ENCODE results near the gene GUCY1B1.

GUCY1B1 gene

DNA sequence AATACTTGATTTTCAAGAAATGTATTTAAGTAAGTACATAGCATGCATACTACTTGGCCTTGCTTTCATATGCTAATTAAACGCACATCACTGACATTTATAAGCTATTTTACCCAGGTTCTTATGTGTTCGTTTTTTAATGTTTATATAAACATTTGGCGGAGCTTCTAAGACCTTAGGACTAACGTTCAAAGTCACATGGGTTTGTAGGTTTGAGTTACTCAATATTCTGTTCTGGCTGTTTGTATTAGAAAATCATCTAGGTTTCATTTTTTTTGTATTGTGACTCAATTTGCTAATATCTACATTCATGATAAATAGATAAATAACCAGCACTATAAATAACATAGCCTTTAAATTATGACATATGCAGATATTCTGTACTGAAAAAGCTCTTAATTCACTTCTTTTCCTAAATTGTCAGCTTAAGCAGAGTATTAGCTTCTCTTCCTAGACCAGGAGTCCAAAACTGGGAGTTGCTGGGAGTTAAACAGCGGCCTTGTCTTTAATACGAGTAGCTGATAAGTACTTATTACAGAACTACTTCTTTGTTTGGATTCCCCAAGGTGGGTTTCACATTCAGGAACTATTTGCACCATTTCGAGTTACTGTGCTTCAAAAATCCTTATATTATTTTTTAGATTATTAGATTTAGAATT lies 42.0 kb downstream of the GUCY1B1 start:
- DNase-seq, result no peak

DNA sequence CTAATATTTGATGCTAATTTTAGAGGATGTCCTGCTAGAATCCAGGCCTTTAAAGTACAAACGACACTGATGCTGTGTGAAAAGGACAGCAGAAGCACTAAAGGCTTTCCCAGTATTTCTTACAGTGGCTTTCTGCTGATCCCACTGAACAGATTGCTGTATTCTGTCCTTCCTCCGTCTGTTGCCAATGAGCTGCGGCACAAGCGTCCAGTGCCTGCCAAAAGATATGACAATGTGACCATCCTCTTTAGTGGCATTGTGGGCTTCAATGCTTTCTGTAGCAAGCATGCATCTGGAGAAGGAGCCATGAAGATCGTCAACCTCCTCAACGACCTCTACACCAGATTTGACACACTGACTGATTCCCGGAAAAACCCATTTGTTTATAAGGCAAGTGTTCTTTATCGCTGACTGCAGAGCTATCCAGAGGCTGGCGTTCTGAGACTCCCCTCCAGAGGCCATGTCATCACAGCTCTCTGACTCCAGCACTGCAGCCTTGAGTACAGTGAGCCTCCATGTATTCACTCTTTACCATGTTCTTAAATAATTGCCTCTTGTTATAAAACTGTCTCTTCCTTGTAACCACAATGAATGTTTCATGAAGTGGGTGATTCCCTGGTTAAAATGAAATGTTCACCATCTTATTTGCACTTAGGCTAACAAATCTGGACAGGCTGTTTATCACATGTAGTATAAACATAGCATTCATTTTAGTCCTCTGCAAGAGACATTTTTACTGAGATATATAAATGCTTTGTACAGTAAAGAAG lies 43.6 kb downstream of the GUCY1B1 start:
- DNase-seq, result no peak

DNA sequence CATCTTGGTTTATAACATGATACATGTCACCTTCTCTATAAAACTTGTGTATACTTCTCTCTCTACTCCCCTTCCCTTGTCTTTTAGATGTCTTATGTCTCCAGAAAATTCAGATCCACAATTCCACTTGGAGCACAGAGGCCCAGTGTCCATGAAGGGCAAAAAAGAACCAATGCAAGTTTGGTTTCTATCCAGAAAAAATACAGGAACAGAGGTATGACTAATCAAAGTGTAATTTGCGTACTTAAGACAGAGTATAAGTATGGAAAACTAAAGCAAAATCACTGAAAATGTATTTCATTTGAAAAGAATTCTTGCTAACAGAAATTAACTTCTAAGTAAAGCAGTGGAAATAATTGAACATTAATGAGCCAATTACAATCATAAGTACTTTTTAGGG lies 46.2 kb downstream of the GUCY1B1 start:
- no peak for DNase-seq

DNA sequence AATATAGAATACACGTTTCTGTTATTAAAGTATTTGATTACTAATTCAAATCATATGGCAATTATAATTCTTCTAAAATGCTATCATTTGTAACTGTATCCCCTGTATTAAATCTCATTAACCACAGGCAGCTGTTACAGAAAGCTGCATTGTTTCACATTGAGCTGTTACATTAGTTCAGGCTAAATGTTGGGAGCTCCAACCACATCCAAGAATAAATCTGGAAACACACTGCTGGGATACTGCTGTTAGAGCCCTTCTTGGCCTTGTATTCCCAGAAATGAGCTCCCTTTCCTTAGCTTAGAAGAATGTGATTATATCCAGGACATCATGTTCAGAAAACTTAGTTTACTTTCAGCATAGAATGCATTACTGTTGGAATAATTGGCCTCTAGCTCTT lies 48.2 kb downstream of the GUCY1B1 start:
- DNase-seq, result no peak

DNA sequence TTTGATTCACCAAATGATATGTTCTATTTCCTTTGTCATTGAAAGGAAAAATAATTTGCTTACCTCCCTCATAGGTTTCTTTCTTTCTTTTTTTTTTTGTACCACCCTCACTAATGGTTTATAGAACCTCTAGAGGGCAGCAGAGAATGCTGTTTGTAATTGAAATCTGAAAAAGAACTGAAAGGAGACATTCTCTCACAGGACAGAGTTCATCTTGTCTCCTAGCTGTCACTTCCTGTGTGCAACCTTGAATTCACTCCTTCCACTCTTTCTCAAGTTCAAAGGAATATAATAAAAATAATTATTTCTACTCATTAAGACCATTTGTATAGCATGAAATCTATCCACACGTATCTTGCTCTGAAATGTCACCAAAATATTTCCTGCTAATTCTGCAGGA lies 51.0 kb downstream of the GUCY1B1 start:
- no peak for DNase-seq

DNA sequence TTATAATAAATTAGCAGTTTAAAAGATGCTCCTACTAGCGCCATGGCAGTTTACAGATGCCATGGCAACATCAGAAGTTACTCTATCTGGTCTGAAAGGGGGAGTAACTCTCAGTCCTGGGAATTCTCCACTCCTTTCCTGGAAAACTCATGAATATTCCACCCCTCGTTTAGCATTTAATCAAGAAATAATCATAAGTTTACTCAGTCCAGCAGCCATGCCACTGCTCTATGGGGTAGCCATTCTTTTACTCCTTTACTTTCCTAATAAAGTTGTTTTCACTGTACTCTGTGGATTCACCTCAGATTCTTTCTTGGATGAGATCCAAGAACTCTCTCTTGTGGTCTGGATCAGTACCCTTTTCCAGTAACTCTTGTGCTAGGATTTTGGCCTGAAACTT lies 52.3 kb downstream of the GUCY1B1 start:
- DNase-seq, result no peak

DNA sequence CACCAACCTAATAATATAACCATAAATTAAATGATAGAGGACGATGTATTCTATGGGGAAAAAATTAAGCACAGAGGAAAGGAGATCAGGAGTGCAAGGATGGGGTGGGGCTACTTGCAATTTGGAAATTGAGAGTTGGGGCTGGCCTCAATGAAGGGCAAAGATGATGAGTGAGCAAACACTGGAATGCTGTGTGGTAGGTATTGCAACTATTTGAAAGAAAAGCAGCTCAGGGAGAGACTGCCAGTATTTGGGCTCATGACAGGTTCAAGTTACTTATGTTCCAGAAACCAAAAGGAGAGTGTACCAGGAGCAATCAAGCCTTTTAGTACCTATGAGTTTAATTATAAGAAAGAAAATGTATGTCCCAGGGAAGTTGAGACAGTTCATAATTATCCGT lies 59.8 kb downstream of the GUCY1B1 start:
- no peak for DNase-seq

DNA sequence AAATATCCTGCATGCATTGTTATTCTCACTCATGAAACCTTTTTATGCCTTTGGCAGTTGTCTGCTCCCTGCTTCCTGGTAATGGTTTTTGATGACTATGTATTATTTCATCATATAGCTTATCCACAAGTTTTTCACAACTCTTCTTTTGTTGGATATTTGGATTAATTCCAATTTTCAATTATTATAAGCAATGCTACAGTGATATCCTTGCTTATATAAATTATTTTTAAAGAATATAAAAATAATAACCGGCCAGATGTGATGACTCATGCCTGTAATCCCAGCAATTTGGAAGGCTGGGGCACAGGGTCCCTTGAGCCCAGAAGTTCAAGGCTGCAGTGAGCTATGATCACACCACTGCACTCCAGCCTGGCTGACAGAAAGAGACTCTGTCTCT lies 60.2 kb downstream of the GUCY1B1 start:
- DNase-seq, result no peak

DNA sequence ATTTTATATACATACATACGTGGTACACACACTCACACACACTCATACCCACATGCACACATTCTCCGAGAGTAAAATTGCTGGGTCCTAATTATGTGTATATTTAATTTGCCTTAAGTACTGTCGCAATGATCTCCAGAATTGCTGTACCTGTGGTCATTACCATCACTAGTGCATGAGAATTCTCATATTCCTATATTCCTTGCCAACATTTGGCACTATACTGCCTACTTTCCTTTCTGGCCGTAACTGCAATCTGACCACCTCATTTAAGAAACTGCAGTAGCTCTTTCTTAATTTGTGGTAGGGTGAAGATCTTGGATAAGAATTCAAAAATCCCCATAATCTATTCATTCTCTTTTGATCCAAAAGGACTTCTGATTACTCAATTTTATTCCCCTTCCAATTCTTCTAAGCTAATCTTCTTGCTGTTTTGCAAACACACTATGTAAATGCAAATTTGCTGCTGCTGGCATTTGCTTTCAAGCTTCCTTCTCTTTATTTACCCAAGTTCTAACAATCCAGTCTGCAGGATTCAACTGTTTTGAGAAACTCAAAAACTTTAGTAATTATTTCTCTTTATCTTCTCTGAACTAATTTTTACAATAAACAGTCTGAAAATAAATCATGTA lies 62.2 kb downstream of the GUCY1B1 start:
- DNase-seq, result no peak

DNA sequence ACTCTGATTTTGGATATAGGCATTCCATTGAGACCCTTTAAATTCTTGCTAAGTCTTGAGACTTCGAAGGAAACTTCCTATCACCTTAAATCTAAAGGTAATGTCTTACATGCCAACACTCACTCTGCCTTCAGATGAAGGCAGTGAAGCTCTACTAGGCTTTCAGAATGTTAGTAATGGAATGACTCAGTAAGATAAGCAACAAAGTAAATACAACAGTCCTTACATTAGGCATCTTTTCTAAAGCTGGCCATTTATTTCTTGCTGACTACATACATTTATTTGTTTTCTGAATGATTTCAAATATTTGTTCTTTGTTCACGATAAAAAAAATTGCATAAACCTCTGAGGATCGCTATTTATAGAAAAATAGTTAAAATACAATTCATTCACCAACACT lies 63.8 kb downstream of the GUCY1B1 start:
- DNase-seq, result no peak

DNA sequence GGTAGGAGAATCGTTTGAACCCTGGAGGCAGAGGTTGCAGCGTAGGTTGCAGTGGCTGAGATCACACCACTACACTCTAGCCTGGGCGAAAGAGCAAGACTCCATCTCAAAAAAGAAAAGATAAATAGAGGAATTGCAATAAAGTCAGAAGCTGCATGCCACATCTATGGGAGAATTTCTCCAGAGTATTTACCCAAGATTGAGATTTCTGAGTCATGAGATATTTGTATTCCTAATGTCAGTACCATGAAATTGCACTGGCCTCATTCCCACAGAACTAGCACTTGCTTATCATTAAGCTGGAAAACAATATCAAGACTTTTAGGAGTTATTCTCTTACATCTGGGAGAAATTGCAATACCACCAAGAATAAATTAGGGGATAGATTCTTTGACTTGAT lies 69.8 kb downstream of the GUCY1B1 start:
- no peak for DNase-seq

DNA sequence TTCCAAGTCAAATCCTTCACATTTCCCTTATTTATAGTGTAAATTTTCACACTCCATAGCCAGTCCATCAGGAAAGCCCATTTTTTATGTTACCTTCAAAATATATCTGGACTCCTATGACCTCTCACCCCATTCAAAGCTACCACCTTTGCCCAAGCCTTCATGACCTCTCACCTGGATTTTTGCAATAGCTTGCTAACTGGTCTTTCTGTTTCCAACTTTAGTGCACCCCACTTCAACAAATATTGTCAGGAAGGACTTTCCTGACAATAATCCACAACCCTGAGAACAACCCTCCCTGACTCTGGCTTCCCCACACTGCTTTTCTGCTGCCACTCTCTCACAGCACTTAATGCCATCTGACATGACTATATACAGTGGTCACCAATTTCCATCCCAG lies 73.8 kb downstream of the GUCY1B1 start:
- DNase-seq, result no peak

DNA sequence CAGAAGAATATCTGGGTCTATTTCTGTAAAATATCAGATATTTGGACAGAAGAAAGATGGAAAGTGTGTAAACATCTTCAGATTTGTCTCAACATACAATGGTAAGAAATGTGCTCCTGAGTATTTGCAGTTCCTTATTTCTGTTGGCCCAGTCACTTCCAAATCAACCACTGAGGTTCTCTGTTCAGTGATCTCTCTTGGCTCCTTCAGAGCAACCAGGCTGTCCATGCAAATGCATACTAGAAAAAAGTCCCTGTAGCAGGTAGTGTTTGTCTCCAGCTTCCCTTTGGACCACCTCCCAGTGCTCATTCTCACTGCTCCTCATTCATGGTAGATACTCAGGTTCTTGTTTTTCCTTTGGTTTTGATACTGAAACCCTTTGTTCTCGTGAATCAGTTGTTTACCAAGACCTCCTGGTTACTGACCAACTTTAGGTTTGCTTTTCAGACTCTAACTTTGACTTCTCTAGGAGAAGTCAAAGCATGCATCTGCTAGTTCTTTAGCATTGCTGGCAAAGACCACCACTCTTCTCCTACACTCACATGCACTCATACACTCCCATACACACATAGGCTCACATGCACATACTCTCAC lies 78.5 kb downstream of the GUCY1B1 start:
- DNase-seq, result no peak

DNA sequence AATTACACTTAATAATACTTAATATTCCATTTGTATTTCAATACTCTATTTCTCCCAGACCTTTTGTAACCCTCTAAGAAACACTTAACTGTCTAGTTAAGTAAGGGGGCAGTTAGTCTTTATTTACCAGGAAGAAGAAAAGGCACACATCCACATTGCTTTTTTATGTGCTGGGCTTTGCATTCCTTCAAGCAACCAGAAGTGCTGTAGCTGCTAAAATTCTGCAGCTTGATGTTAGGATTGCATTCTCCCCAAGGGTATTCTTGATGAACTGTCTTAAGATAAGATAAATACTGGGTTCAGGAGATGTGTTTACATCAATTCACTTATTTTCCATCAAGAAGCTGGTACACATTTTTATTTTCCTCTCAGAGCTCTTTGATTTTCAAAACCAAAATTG lies 83.3 kb downstream of the GUCY1B1 start:
- no peak for DNase-seq

DNA sequence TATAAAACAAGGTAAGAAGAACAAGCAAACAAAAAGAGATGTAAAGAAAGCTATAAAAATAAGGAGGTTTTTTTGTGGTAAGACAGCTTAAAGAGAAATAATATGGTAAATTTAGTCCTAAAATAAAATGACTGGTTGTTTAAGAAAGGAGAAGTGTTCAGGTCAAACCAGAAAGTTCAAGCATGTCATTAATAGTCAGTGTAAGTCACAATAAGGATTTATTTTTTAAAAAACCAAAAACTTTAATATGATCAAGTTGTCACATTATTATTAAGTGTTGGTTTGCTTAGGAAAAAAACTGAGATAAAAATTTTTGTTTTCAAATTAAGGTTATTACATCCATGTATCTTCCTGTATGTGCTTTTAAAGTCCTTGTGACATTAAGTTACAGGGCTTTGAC lies 88.1 kb downstream of the GUCY1B1 start:
- DNase-seq, result no peak

DNA sequence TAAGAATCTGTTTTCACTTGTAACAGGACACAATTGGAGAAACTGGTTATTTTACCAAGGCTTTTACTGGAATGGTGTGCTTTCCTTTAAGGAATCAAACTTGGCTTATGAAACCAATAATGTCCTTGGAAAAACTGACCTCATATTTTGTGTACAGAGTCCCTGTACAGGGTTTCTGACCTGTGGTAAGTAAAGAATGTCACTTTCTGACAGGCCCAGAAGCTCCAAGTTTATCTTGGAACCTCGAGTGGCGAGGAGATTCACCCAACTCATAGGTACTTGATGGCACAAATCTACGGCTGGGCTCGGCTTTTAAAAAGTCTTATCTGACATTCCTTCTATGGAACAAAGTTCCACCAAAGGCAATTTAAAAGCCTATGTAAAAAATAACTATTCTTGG lies 90.2 kb downstream of the GUCY1B1 start:
- no peak for DNase-seq

DNA sequence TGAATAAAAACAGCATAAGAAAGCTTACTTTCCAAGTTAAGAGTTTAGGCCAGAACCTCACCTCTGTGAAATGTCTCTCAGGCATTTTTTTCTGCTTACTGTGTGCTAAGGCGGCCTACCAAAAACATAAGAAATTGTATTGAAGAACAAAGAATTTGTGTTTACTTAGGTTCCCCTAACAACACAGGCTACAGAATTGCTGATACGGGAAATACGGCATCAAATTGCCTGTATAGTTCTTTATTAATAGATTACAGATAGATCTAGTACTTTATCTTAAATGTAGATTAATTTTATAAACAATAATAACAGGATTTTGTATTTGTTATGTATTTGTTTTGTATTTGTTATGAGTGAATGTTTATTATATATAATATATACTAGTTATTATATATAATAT lies 94.4 kb downstream of the GUCY1B1 start:
- DNase-seq, result no peak

DNA sequence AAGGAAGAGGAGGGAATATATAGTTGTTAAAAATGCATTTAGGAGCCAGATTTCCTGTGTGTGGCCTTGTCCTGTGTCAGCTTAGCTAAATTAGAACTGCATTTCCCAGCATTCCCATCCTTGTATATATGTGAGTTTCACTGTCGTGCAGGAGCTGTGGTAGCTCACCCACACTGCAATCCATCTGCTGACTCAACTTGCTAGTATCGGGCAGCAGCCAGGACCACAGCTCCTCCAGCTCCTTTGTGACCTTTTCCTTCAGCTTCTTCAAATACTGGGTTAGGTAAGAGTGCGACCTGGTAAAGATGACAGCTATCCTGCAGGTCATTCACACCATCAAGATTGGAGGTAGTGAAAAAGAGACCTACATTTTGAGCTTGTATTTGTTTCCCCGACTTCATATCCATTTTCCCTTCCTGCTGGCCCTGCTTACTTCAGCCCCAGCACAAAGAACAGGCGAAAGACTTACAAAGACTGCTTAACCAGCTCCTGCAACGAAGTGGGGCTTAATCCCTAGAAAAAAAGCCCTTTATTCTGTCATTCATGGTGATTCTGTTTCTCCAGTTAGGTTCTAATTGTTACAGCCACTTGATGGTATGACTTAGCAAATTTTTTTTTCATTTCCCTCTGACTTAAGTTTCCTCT lies 95.9 kb downstream of the GUCY1B1 start:
- no peak for DNase-seq

DNA sequence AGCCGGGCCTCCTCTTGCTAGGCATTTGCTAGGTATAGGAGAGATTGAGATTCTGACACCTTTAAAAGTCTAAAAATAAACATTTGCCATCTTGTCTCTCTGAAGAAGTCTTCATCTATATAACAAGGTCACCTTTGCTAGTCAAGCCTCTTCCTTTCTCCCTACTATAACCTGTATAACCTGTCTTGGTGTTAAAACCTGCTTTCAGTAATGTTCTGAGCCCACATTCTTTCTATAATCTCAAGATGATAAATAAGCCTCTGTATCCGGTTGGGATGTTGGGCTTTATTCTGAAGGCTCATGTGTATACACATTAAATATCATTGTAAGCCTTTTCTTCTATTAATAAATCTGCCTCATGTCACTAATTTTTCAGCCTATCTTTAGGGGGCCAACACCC lies 97.1 kb downstream of the GUCY1B1 start:
- DNase-seq, result no peak

Data from cerebellar nuclear complex (tissue), 1 donor.